ENCODE results near the gene RPL36.

GRCh38 chr19:5676772-5677105 lies 13.4 kb upstream of the RPL36 start:
- TF ChIP-seq EZH2 (IDR thresholded peaks at IDR 0.05; ENCODE audit: low read depth, unreplicated experiment) (no peak), CTCF (conservative IDR thresholded peaks at IDR 0.05; ENCODE audit: low read depth in 2 of 2) (no peak), CREB1 (CRISPR knock-in tag; IDR thresholded peaks at IDR 0.05; ENCODE audit: low read depth) (no peak), REST (IDR thresholded peaks at IDR 0.05; ENCODE audit: unreplicated experiment) (no peak), EZH2phosphoT487 (IDR thresholded peaks at IDR 0.05; ENCODE audit: unreplicated experiment) (no peak), POLR2AphosphoS5 (IDR thresholded peaks at IDR 0.05; ENCODE audit: low read depth) (no peak), JUNB (IDR thresholded peaks at IDR 0.05; ENCODE audit: unreplicated experiment) (no peak), ZNF331 (CRISPR knock-in tag; IDR thresholded peaks at IDR 0.05; ENCODE audit: low read depth) (no peak), STAT1 (IDR thresholded peaks at IDR 0.05; ENCODE audit: unreplicated experiment) (no peak), NANOG (IDR thresholded peaks at IDR 0.05; ENCODE audit: borderline replicate concordance) (no peak), ZNF114 (CRISPR knock-in tag; IDR thresholded peaks at IDR 0.05) (no peak)
